K562 (cell line): Measurements from ENCODE around the gene LBHD1. TPM values are rescaled to one million over a fixed set of nuclear protein-coding genes. Genes with fewer than 3 reads are reported as not detected.
A peak's percentile ranks its signal among the peaks of the same experiment; 100 is the strongest.

Experiments used
- ATAC-seq: fragments of 200-7000 bp; cut with Tn5 transposase; 3 replicates; pipeline ENCODE4 v1.9.1; 2020; ENCODE audit warnings: moderate library complexity
- BruUV-seq: library from RNA; stranded (reverse); fragments of 400-500 nt; replicated peaks from 2 replicates; lab custom pipeline; 2021; lab: Mats Ljungman, UMichigan
- CTCF ChIA-PET: fragments of 300-600 bp; formaldehyde crosslinking; extraction: SDS; loops from one replicate; lab custom pipeline; 2021; ENCODE audit warnings: low intra/inter-chr PET ratio; lab: Yijun Ruan, JAX
- POLR2A ChIA-PET: fragments of 300-600, 350-650 bp; sonication (Branson Sonifier 250); formaldehyde crosslinking; extraction: SDS; loops from one replicate; lab custom pipeline; 2021; ENCODE audit warnings: antibody characterized with exemption, inconsistent platforms; lab: Yijun Ruan, JAX
- DNase-seq, 4 experiments: peaks; one replicate each; pipeline versions ENCODE4 v3.0.0 to v3.0.0-alpha.2; 2011 to 2018; ENCODE audit warnings: low spot score in 3 of 4, mixed read lengths in 3 of 4; ENCODE audit errors: extremely low read depth in 1 of 4
- FAIRE-seq: peaks from 2 replicates; lab custom pipeline; 2011; peaks lifted over from hg19 to GRCh38; lab: Jason Lieb, UNC
- H2AFZ ChIP-seq: 2 replicates; pipeline ENCODE4 v1.6.0; 2011; ENCODE audit warnings: low read depth, low read length, control low read depth, inconsistent platforms
- H3K27ac ChIP-seq: fragments of 200-600 bp; 3 replicates; pipeline ENCODE4 v1.8.0; 2011; ENCODE audit warnings: low read depth, mild to moderate bottlenecking, control low read depth, inconsistent platforms, low read length, moderate library complexity, mixed read lengths; ENCODE audit errors: extremely low read depth
- H3K27me3 ChIP-seq, 2 experiments: fragments of 300-600 bp in 1 of 2; 2 replicates in 1 of 2; 3 replicates in 1 of 2; pipeline versions ENCODE4 v1.6.0 to v1.8.0; 2011; ENCODE audit warnings: inconsistent platforms in 2 of 2, low read length in 2 of 2, mild to moderate bottlenecking in 1 of 2, mixed read lengths in 1 of 2, moderate library complexity in 1 of 2; ENCODE audit not compliant: control insufficient read depth in 2 of 2, insufficient read depth in 2 of 2
- H3K36me3 ChIP-seq: fragments of 300-600 bp; 3 replicates; pipeline ENCODE4 v1.8.0; 2011; ENCODE audit warnings: mild to moderate bottlenecking, low read length, inconsistent platforms; ENCODE audit not compliant: control insufficient read depth, insufficient read depth
- H3K4me1 ChIP-seq, 2 experiments: fragments of 200-600 bp in 1 of 2; replicated peaks in 1 of 2; 2 replicates in 1 of 2; 3 replicates in 1 of 2; pipeline versions ENCODE4 v1.5.1 to v1.8.0; 2011; ENCODE audit warnings: inconsistent platforms in 2 of 2, low read length in 2 of 2, mild to moderate bottlenecking in 1 of 2, mixed read lengths in 1 of 2, moderate library complexity in 1 of 2; ENCODE audit not compliant: control insufficient read depth in 2 of 2, insufficient read depth in 2 of 2
- H3K4me2 ChIP-seq: 2 replicates; pipeline ENCODE4 v1.6.1; 2011; ENCODE audit warnings: low read length, control low read depth, inconsistent platforms, mixed read lengths; ENCODE audit not compliant: insufficient read depth
- H3K4me3 ChIP-seq: fragments of 200-600 bp; sonication (generic), shearing (Covaris generic); 2 replicates; pipeline ENCODE4 v1.5.1; 2016; ENCODE audit warnings: control low read depth, inconsistent platforms
- H3K79me2 ChIP-seq: fragments of 200-600 bp; 3 replicates; pipeline ENCODE4 v1.8.0; 2011; ENCODE audit warnings: low read length, inconsistent platforms; ENCODE audit not compliant: control insufficient read depth, insufficient read depth
- H3K9ac ChIP-seq, 2 experiments: 2 replicates each; pipeline versions ENCODE4 v1.6.0 to v1.6.1; 2011; ENCODE audit warnings: low read depth in 2 of 2, low read length in 2 of 2, control low read depth in 1 of 2, inconsistent platforms in 1 of 2, mild to moderate bottlenecking in 1 of 2, mixed read lengths in 1 of 2; ENCODE audit not compliant: insufficient read depth in 1 of 2
- H3K9me1 ChIP-seq: one replicate; pipeline ENCODE4 v1.6.0; 2011; ENCODE audit warnings: inconsistent platforms, mild to moderate bottlenecking, low read length, moderate library complexity; ENCODE audit not compliant: control insufficient read depth, insufficient read depth
- H3K9me3 ChIP-seq: replicated peaks from 2 replicates; pipeline ENCODE4 v1.5.1; 2011; ENCODE audit warnings: low read depth, low read length, inconsistent platforms; ENCODE audit not compliant: control insufficient read depth, insufficient read depth
- H4K20me1 ChIP-seq: replicated peaks from 2 replicates; pipeline ENCODE4 v1.6.1; 2011; ENCODE audit warnings: low read length, inconsistent platforms, mixed read lengths; ENCODE audit not compliant: control insufficient read depth, insufficient read depth
- ARID3A ChIP-seq: IDR thresholded peaks from 2 replicates; pipeline ENCODE4 v1.6.1; 2012; ENCODE audit warnings: low read depth, low read length, improper control_type of control experiment, borderline replicate concordance
- ATF1 ChIP-seq, 2 experiments: fragments of 450-650 bp in 1 of 2; IDR thresholded peaks; 2 replicates each; pipeline ENCODE4 v1.6.1; 2016; ENCODE audit warnings: missing compliant biosample characterization in 1 of 2, missing genetic modification characterization in 1 of 2
- BCOR ChIP-seq: fragments of 450-650 bp; IDR thresholded peaks from 2 replicates; pipeline ENCODE4 v1.6.1; 2016
- CBX1 ChIP-seq: sonication (generic); IDR thresholded peaks from 2 replicates; pipeline ENCODE4 v1.6.1; 2016; ENCODE audit warnings: antibody characterized with exemption, low read depth, mild to moderate bottlenecking
- FOXK1 ChIP-seq: sonication (generic); formaldehyde crosslinking; IDR thresholded peaks from 2 replicates; pipeline ENCODE4 v1.8.0; 2022; ENCODE audit warnings: missing genetic modification reagents, mild to moderate bottlenecking, borderline replicate concordance
- HDAC2 ChIP-seq: fragments of 450-650 bp; IDR thresholded peaks from 2 replicates; pipeline ENCODE4 v1.6.1; 2016; ENCODE audit warnings: mild to moderate bottlenecking
- KDM1A ChIP-seq, 2 experiments: fragments of 450-650 bp; IDR thresholded peaks; 2 replicates each; pipeline ENCODE4 v1.6.1; 2016; ENCODE audit warnings: mild to moderate bottlenecking in 2 of 2
- KLF10 ChIP-seq: fragments of 250-450 bp; sonication (Bioruptor Pico); IDR thresholded peaks from 2 replicates; pipeline ENCODE4 v1.6.1; 2021; ENCODE audit warnings: matching md5 sums
- MIER1 ChIP-seq: fragments of 450-650 bp; IDR thresholded peaks from 2 replicates; pipeline ENCODE4 v1.6.1; 2016; ENCODE audit warnings: antibody characterized with exemption, mild to moderate bottlenecking, low read depth
- NR3C1 ChIP-seq: sonication (generic); formaldehyde crosslinking; IDR thresholded peaks from 2 replicates; pipeline ENCODE4 v1.8.1; 2022; ENCODE audit warnings: missing genetic modification reagents
- TBP ChIP-seq: optimal IDR thresholded peaks from 2 replicates; pipeline ENCODE3; 2011; ENCODE audit warnings: low read depth, low read length, improper control_type of control experiment
- TEAD4 ChIP-seq, 2 experiments: sonication (generic) in 1 of 2; formaldehyde crosslinking in 1 of 2; IDR thresholded peaks; 2 replicates each; pipeline versions ENCODE4 v1.6.1 to v1.8.0; 2012 to 2022; ENCODE audit warnings: borderline replicate concordance in 1 of 2, inconsistent platforms in 1 of 2, low read length in 1 of 2, mild to moderate bottlenecking in 1 of 2, missing genetic modification reagents in 1 of 2
- TRIM28 ChIP-seq: fragments of 450-650 bp; IDR thresholded peaks from 2 replicates; pipeline ENCODE4 v1.6.1; 2017
- ZFP36 ChIP-seq: fragments of 150-350 bp; IDR thresholded peaks from 2 replicates; pipeline ENCODE4 v1.6.1; 2018; ENCODE audit warnings: low read length, low read depth; ENCODE audit not compliant: partially characterized antibody
- ZNF239 ChIP-seq: fragments of 250-450 bp; sonication (Bioruptor Pico); IDR thresholded peaks from 2 replicates; pipeline ENCODE4 v1.4.0; 2020; ENCODE audit warnings: mild to moderate bottlenecking
- ZNF436 ChIP-seq: fragments of 250-450, 450-650 bp; sonication (Bioruptor Pico); formaldehyde crosslinking; IDR thresholded peaks from 2 replicates; pipeline ENCODE4 v1.7.0; 2020; ENCODE audit warnings: mild to moderate bottlenecking
- ZSCAN29 ChIP-seq: fragments of 450-650 bp; IDR thresholded peaks from 2 replicates; pipeline ENCODE4 v1.6.1; 2017
- WGBS: fragments of 100-300 bp; shearing (Covaris generic); methylation state at CpG from one replicate; pipeline ENCODE4 v1.1.6; 2016; ENCODE audit warnings: low coverage, mixed read lengths; ENCODE audit not compliant: insufficient coverage; ENCODE audit errors: missing lambda C conversion rate; 5-methylcytosine and 5-hydroxymethylcytosine counted together
- in situ Hi-C: fragments of 300-500 bp; cut with MboI; formaldehyde crosslinking; loops from 4 replicates; pipeline ENCODE4 v1.15.0; 2018; ENCODE audit warnings: inconsistent platforms, mixed read lengths
- intact Hi-C: fragments of 100-400 bp; cut with micrococcal nuclease; formaldehyde crosslinking; loops from 2 replicates; pipeline ENCODE4 v1.14.2; 2022
- polyA plus RNA-seq, 8 experiments: library from polyadenylated mRNA; depleted of rRNA in 4 of 8; stranded (reverse) in 5 of 8; unstranded in 3 of 8; fragments of >200 nt; fragmentation: Nextera tagmentation in 2 of 8; fragmentation: Illumina TruSeq in 1 of 8; extraction: Ambion mirVana in 2 of 8; extraction: Trizol in 1 of 8; gene quantifications; 2 replicates each; pipeline versions ENCODE4 v1.2.1 to v1.2.3, GENCODE V29; 2011 to 2014; ENCODE audit warnings: inconsistent platforms in 1 of 8, missing spikeins in 1 of 8
- total RNA-seq, 7 experiments: library from RNA; depleted of rRNA in 6 of 7; stranded (reverse); fragments of >200 nt in 6 of 7; fragmentation: Illumina TruSeq in 2 of 7; extraction: Trizol in 2 of 7; gene quantifications; 2 replicates each; pipeline versions ENCODE4 v1.2.1 to v1.2.3, GENCODE V29; 2011 to 2021; ENCODE audit warnings: low replicate concordance in 1 of 7
- TF ChIP-seq, protein P1 (sequence below): sonication (generic); formaldehyde crosslinking; IDR thresholded peaks from 2 replicates; pipeline ENCODE4 v1.8.0; 2022; ENCODE audit warnings: mild to moderate bottlenecking, missing genetic modification reagents, borderline replicate concordance

Gene LBHD1
- total and polyA plus RNA-seq, 9 of the 15 experiments (the other 6 are each of a cell fraction or from before 2014, with no cell fraction given), result 2.6 to 28.0 (median 12.5) TPM

DNA sequence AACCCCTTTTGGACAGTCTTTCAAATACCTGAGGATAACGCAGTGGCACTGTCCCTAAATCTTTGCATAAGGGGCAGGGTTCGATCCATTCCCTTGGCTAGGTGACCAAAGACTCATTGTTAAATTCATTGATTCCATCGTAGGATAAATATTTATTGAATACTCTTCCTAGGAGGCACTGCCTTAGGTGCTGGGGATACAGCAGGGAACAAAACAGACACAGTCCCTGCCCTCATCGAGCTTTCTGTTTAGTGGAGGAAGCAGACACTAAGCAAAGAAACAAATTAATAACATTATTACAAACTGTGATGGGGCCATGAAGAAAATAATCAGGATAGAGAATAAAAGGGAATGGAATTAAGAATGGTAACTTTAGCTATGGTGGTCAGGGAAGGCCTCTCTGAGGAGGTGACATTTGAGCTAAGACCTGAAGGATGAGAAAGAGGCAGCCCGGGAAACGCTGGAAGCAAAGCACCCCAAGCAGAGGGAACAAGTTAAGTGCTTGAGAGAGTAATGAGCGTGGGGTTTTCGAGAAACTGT is 51.0 kb downstream of the LBHD1 start:
- ATAC-seq, result no peak
- peaks cover 12 to 18% of the 10 kb centered on the region in 2 experiments; a peak in 4 of 5 replicates for H3K4me1 ChIP-seq
- peaks cover 20% of the 10 kb centered on the region for H3K79me2 ChIP-seq
- H4K20me1 ChIP-seq, result no peaks in the 10 kb centered on the region
- no peak for FAIRE-seq
- BruUV-seq, result TSS peak; percentile 55
- no peaks in the 10 kb centered on the region for H3K9me3 ChIP-seq
- ChIA-PET POLR2A (interaction anchor here (0.9 to 2.6 kb wide), 14 partner anchors 9 to 234 kb away, joined by 3 to 24 read pairs (median 4); partner anchors contain the start of genes C11orf98, CSKMT, EML3 and GANAB), CTCF (interaction anchor here (1.6 kb wide), 1 partner anchor 9 kb away, joined by 14 read pairs; the partner anchor contains the start of gene EML3)
- peak overlapping the region; percentile 85 to 93 for H3K9ac ChIP-seq
- H3K27ac ChIP-seq, result peak overlapping the region; percentile 84
- peaks cover 34% of the 10 kb centered on the region; the same call in 2 of the 3 replicates for H3K36me3 ChIP-seq
- H3K4me3 ChIP-seq, result peak overlapping the region; percentile 73
- no peak for DNase-seq
- intact Hi-C loops (no loop called here), in situ Hi-C loops (loop anchor here (10.0 kb wide), 1 partner anchor 1196 kb away; the partner anchor contains the start of gene CPSF7)
- WGBS, result 11% methylated on average over 8 of the region's 8 CpGs
- no peaks in the 10 kb centered on the region for H3K9me1 ChIP-seq
- no peaks in the 10 kb centered on the region for H3K27me3 ChIP-seq
- H3K4me2 ChIP-seq, result peak overlapping the region; percentile 93
- peak overlapping the region; percentile 79 for H2AFZ ChIP-seq
- TF ChIP-seq TBP, result peak; percentile 17
- 0 out of 2 replicates have a peak, but pooled peaks have one; percentile 48 for TF ChIP-seq TRIM28
- peak; percentile 93 for TF ChIP-seq ZFP36
- TF ChIP-seq FOXK1 (CRISPR knock-in tag), result 0 out of 2 replicates have a peak, but pooled peaks have one; percentile 36
- TF ChIP-seq ATF1 (CRISPR knock-in tag; IDR thresholded peaks at IDR 0.05), result no peak
- TF ChIP-seq ATF1 (tag; IDR thresholded peaks at IDR 0.05), result no peak
- TF ChIP-seq BCOR, result peak; percentile 61; the same call in 1 of the 2 replicates
- no peak for TF ChIP-seq KDM1A (IDR thresholded peaks at IDR 0.05)
- TF ChIP-seq ZNF436 (CRISPR knock-in tag), result 0 out of 2 replicates have a peak, but pooled peaks have one; percentile 12
- TF ChIP-seq TEAD4 (IDR thresholded peaks at IDR 0.05; ENCODE audit: low read length), result no peak; the same call in 1 of the 2 replicates
- no peak for TF ChIP-seq TEAD4 (CRISPR knock-in tag; IDR thresholded peaks at IDR 0.05; ENCODE audit: borderline replicate concordance)
- no peak for TF ChIP-seq KLF10
- 0 out of 2 replicates have a peak, but pooled peaks have one; percentile 31 for TF ChIP-seq CBX1
- TF ChIP-seq, protein P1, sequence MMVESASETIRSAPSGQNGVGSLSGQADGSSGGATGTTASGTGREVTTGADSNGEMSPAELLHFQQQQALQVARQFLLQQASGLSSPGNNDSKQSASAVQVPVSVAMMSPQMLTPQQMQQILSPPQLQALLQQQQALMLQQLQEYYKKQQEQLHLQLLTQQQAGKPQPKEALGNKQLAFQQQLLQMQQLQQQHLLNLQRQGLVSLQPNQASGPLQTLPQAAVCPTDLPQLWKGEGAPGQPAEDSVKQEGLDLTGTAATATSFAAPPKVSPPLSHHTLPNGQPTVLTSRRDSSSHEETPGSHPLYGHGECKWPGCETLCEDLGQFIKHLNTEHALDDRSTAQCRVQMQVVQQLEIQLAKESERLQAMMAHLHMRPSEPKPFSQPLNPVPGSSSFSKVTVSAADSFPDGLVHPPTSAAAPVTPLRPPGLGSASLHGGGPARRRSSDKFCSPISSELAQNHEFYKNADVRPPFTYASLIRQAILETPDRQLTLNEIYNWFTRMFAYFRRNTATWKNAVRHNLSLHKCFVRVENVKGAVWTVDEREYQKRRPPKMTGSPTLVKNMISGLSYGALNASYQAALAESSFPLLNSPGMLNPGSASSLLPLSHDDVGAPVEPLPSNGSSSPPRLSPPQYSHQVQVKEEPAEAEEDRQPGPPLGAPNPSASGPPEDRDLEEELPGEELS, result no peak
- no peak for TF ChIP-seq NR3C1 (CRISPR knock-in tag)
- no peak for TF ChIP-seq ZSCAN29
- no peak for TF ChIP-seq HDAC2
- no peak for TF ChIP-seq ZNF239 (CRISPR knock-in tag)
- peak; percentile 40; the same call in 1 of the 2 replicates for TF ChIP-seq MIER1
- no peak for TF ChIP-seq ARID3A
